GM23338 (cell line): ENCODE measurements around the gene OPN4. TPM values are rescaled to one million over a fixed set of nuclear protein-coding genes. Genes with fewer than 3 reads are reported as not detected.

Source experiments
- ATAC-seq: fragments of 200-7000 bp; cut with Tn5 transposase; 3 replicates; pipeline ENCODE4 v1.9.1; 2020
- DNase-seq: peaks from one replicate; pipeline ENCODE4 v3.0.0-alpha.2; 2015; ENCODE audit warnings: low spot score
- H2AFZ ChIP-seq: fragments of 200-600 bp; sonication (generic); 2 replicates; pipeline ENCODE4 v1.8.0; 2016; ENCODE audit warnings: antibody characterized with exemption, mild to moderate bottlenecking, moderate library complexity
- H3F3A ChIP-seq: fragments of 200-600 bp; sonication (generic); replicated peaks from 2 replicates; pipeline ENCODE4 v1.8.0; 2017; ENCODE audit warnings: antibody characterized with exemption, mixed run types, low read depth
- H3K27ac ChIP-seq: fragments of 200-600 bp; sonication (generic); 2 replicates; pipeline ENCODE4 v1.6.1; 2016; ENCODE audit warnings: low read depth
- H3K27me3 ChIP-seq: fragments of 200-600 bp; sonication (generic); 2 replicates; pipeline ENCODE4 v1.8.0; 2016; ENCODE audit warnings: mild to moderate bottlenecking, mixed run types, moderate library complexity; ENCODE audit not compliant: insufficient read depth
- H3K36me3 ChIP-seq: fragments of 200-600 bp; sonication (generic); 2 replicates; pipeline ENCODE4 v1.8.0; 2016; ENCODE audit warnings: mild to moderate bottlenecking; ENCODE audit not compliant: insufficient read depth
- H3K4me1 ChIP-seq: fragments of 200-600 bp; sonication (generic); 2 replicates; pipeline ENCODE4 v1.8.0; 2016; ENCODE audit warnings: mild to moderate bottlenecking, moderate library complexity; ENCODE audit not compliant: insufficient read depth
- H3K4me2 ChIP-seq: fragments of 200-600 bp; sonication (generic); 2 replicates; pipeline ENCODE4 v1.7.1; 2017; ENCODE audit warnings: mixed run types
- H3K4me3 ChIP-seq: fragments of 200-600 bp; sonication (generic); 2 replicates; pipeline ENCODE4 v1.6.1; 2016; ENCODE audit warnings: mixed run types
- H3K79me2 ChIP-seq: fragments of 200-600 bp; sonication (generic); replicated peaks from 2 replicates; pipeline ENCODE4 v1.8.0; 2017; ENCODE audit warnings: mild to moderate bottlenecking; ENCODE audit not compliant: insufficient read depth
- H3K9me2 ChIP-seq: fragments of 200-600 bp; sonication (generic); 2 replicates; pipeline ENCODE4 v1.8.0; 2017; ENCODE audit not compliant: insufficient read depth
- H4K20me1 ChIP-seq: fragments of 200-600 bp; sonication (generic); replicated peaks from 2 replicates; pipeline ENCODE4 v1.8.0; 2017; ENCODE audit warnings: mild to moderate bottlenecking; ENCODE audit not compliant: insufficient read depth
- H3K27ac Mint-ChIP-seq: 2 replicates; pipeline ENCODE4 v1.8.0; 2020; ENCODE audit warnings: inconsistent platforms, mild to moderate bottlenecking, moderate library complexity, mixed read lengths
- H3K27me3 Mint-ChIP-seq: 3 replicates; pipeline ENCODE4 v1.8.0; 2022; ENCODE audit warnings: low read depth, mild to moderate bottlenecking, moderate library complexity, mixed read lengths, inconsistent platforms; ENCODE audit not compliant: insufficient read depth, poor library complexity
- H3K36me3 Mint-ChIP-seq: 3 replicates; pipeline ENCODE4 v1.8.0; 2021; ENCODE audit warnings: low read depth, mild to moderate bottlenecking, inconsistent platforms, moderate library complexity, mixed read lengths
- H3K4me1 Mint-ChIP-seq: 3 replicates; pipeline ENCODE4 v1.8.0; 2020; ENCODE audit warnings: mild to moderate bottlenecking, inconsistent platforms, mixed read lengths
- H3K4me3 Mint-ChIP-seq: 3 replicates; pipeline ENCODE4 v1.8.0; 2021; ENCODE audit warnings: moderate library complexity, mild to moderate bottlenecking, inconsistent platforms, mixed read lengths
- H3K9me3 Mint-ChIP-seq: 3 replicates; pipeline ENCODE4 v1.8.0; 2020; ENCODE audit warnings: moderate library complexity, mild to moderate bottlenecking, inconsistent platforms, mixed read lengths
- CREB1 ChIP-seq: fragments of 250-450 bp; sonication (Bioruptor Pico); IDR thresholded peaks from 2 replicates; pipeline ENCODE4 v1.5.0; 2020; ENCODE audit warnings: low read depth, mild to moderate bottlenecking, moderate library complexity
- EZH2 ChIP-seq: fragments of 200-600 bp; sonication (generic); IDR thresholded peaks from one replicate; pipeline ENCODE4 v1.8.0; 2017; ENCODE audit warnings: antibody characterized with exemption, mild to moderate bottlenecking, low read depth; ENCODE audit not compliant: unreplicated experiment
- JUNB ChIP-seq: IDR thresholded peaks from one replicate; pipeline ENCODE4 v1.6.1; 2016; ENCODE audit warnings: antibody characterized with exemption; ENCODE audit not compliant: unreplicated experiment
- NANOG ChIP-seq: IDR thresholded peaks from 2 replicates; pipeline ENCODE4 v1.6.1; 2016; ENCODE audit warnings: antibody characterized with exemption, borderline replicate concordance
- STAT1 ChIP-seq: IDR thresholded peaks from one replicate; pipeline ENCODE4 v1.6.1; 2016; ENCODE audit warnings: antibody characterized with exemption; ENCODE audit not compliant: unreplicated experiment
- ZNF331 ChIP-seq: fragments of 250-450 bp; sonication (Bioruptor Pico); IDR thresholded peaks from 2 replicates; pipeline ENCODE4 v1.5.0; 2020; ENCODE audit warnings: low read depth, mild to moderate bottlenecking, moderate library complexity
- polyA plus RNA-seq: library from polyadenylated mRNA; unstranded; fragments of >200 nt; fragmentation: Nextera tagmentation; extraction: Ambion mirVana; gene quantifications from 2 replicates; pipeline ENCODE4 v1.2.1, GENCODE V29; 2016
- total RNA-seq: library from RNA; depleted of rRNA; stranded (reverse); fragments of >200 nt; shearing (Covaris generic); gene quantifications from 2 replicates; pipeline ENCODE4 v1.2.3, GENCODE V29; 2014
- TF ChIP-seq, protein P1 (sequence below), 2 experiments: fragments of 200-600 bp in 1 of 2; sonication (generic) in 1 of 2; conservative IDR thresholded peaks; 2 replicates each; pipeline versions ENCODE4 v1.5.1 to v1.6.1; 2016 to 2017; ENCODE audit warnings: antibody characterized with exemption in 2 of 2, low read depth in 2 of 2, mild to moderate bottlenecking in 2 of 2, moderate library complexity in 1 of 2
- TF ChIP-seq, protein P2 (sequence below): IDR thresholded peaks from one replicate; pipeline ENCODE4 v1.6.1; 2018; ENCODE audit warnings: antibody characterized with exemption; ENCODE audit not compliant: unreplicated experiment
- TF ChIP-seq, protein P3 (sequence below): fragments of 250-450 bp; sonication (Bioruptor Pico); IDR thresholded peaks from 2 replicates; pipeline ENCODE4 v1.5.0; 2020; ENCODE audit warnings: mild to moderate bottlenecking, moderate library complexity
- TF ChIP-seq, protein P4 (sequence below): IDR thresholded peaks from 2 replicates; pipeline ENCODE4 v1.6.1; 2016; ENCODE audit warnings: antibody characterized with exemption

The OPN4 gene
- total and polyA plus RNA-seq, 2 experiments from 2014 or later, result not detected

DNA sequence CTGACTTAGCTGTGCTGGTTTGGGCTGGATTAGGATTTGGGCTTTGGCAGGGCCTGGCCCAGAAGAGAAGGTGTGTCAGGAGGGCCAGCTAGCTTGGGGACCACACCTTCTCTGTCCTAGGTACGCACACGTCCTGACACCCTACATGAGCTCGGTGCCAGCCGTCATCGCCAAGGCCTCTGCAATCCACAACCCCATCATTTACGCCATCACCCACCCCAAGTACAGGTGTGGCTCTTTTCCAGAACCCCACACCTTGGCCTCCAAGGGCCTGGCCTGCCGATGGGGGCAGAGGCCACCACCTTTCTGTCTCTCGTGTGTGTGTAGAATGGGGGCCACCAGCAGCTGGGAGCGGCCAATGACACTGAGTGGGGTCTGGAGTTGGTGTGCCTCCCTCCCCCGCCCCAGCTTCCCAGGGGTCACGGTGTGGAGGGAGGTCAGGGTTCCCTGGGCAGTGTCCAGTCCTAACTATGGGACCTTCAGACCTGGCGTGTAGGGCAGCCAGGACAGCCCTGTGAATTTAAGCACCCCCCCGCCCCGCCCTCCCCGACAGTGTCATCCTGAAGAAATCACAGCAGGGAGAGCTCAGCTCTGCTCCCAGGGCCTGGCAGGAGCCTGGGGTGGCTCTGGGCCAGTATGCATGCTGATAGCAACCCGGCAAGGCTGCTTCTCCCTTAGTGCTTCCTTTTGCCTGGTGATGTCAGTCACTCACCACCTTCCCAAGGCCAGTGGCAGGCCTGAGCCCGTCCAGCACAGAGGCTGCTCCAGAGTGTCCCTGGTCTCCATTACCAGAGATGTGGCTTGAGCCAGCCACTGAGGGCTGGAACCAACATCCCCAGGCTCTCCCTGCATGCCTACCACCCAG, 7.0 kb downstream of the OPN4 start (continued):
- TF ChIP-seq, protein P1, sequence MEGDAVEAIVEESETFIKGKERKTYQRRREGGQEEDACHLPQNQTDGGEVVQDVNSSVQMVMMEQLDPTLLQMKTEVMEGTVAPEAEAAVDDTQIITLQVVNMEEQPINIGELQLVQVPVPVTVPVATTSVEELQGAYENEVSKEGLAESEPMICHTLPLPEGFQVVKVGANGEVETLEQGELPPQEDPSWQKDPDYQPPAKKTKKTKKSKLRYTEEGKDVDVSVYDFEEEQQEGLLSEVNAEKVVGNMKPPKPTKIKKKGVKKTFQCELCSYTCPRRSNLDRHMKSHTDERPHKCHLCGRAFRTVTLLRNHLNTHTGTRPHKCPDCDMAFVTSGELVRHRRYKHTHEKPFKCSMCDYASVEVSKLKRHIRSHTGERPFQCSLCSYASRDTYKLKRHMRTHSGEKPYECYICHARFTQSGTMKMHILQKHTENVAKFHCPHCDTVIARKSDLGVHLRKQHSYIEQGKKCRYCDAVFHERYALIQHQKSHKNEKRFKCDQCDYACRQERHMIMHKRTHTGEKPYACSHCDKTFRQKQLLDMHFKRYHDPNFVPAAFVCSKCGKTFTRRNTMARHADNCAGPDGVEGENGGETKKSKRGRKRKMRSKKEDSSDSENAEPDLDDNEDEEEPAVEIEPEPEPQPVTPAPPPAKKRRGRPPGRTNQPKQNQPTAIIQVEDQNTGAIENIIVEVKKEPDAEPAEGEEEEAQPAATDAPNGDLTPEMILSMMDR (conservative IDR thresholded peaks at IDR 0.05; ENCODE audit: low read depth in 2 of 2), result no peak
- TF ChIP-seq, protein P2, sequence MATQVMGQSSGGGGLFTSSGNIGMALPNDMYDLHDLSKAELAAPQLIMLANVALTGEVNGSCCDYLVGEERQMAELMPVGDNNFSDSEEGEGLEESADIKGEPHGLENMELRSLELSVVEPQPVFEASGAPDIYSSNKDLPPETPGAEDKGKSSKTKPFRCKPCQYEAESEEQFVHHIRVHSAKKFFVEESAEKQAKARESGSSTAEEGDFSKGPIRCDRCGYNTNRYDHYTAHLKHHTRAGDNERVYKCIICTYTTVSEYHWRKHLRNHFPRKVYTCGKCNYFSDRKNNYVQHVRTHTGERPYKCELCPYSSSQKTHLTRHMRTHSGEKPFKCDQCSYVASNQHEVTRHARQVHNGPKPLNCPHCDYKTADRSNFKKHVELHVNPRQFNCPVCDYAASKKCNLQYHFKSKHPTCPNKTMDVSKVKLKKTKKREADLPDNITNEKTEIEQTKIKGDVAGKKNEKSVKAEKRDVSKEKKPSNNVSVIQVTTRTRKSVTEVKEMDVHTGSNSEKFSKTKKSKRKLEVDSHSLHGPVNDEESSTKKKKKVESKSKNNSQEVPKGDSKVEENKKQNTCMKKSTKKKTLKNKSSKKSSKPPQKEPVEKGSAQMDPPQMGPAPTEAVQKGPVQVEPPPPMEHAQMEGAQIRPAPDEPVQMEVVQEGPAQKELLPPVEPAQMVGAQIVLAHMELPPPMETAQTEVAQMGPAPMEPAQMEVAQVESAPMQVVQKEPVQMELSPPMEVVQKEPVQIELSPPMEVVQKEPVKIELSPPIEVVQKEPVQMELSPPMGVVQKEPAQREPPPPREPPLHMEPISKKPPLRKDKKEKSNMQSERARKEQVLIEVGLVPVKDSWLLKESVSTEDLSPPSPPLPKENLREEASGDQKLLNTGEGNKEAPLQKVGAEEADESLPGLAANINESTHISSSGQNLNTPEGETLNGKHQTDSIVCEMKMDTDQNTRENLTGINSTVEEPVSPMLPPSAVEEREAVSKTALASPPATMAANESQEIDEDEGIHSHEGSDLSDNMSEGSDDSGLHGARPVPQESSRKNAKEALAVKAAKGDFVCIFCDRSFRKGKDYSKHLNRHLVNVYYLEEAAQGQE, result no peak
- TF ChIP-seq JUNB (no peak), STAT1 (no peak), EZH2 (no peak), CREB1 (CRISPR knock-in tag) (no peak), NANOG (no peak)

DNA sequence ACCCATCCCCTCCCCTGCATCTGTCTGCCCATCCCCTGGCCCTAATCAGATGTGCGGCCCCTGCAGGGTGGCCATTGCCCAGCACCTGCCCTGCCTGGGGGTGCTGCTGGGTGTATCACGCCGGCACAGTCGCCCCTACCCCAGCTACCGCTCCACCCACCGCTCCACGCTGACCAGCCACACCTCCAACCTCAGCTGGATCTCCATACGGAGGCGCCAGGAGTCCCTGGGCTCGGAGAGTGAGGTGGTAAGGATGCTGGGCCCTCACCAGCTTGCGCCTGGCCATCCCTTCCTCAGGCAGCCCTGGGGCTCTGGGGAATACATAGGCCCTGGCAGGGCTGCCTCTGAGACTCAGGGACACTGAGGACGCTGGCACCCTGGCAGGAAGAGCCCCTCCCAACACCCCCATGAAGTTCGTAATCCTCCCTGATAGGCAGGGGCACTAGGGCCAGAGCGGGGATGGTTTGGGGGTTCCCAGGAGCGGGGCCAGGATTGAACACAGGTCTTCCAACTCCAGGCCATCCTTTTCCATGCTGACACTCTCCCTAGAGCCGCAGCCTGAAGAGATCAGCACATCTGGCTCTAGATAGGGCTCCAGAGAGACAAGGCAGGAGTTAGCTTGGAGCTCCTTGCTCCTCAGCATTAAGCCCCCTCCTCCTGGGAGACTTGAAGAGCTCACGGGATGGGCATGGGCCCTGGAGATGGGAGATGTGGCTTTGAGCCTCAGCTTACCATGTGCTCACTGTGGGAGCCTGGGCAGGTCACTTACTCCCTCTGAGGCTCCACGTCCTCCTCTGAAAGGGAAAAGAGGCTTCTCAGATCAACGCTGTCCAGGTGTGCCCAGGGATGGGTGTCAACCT, 8.1 kb downstream of the OPN4 start:
- peaks cover 10% of the 10 kb centered on the region for H3K4me1 Mint-ChIP-seq
- DNase-seq, result no peak
- H3F3A ChIP-seq, result no peaks in the 10 kb centered on the region
- no peaks in the 10 kb centered on the region for H3K9me3 Mint-ChIP-seq
- H4K20me1 ChIP-seq, result no peaks in the 10 kb centered on the region
- no peaks in the 10 kb centered on the region for H3K27me3 ChIP-seq
- H3K4me3 ChIP-seq, result no peak overlapping the region
- H2AFZ ChIP-seq, result peak overlapping the region; percentile 23; the same call in 1 of the 2 replicates
- H3K4me1 ChIP-seq, result no peaks in the 10 kb centered on the region
- H3K27ac Mint-ChIP-seq, result no peak overlapping the region
- no peak overlapping the region for H3K4me3 Mint-ChIP-seq
- H3K27ac ChIP-seq, result no peak overlapping the region
- H3K36me3 ChIP-seq, result no peaks in the 10 kb centered on the region
- no peaks in the 10 kb centered on the region for H3K36me3 Mint-ChIP-seq
- peaks cover 10% of the 10 kb centered on the region for H3K27me3 Mint-ChIP-seq
- H3K4me2 ChIP-seq, result no peak overlapping the region
- no peak for ATAC-seq
- H3K79me2 ChIP-seq, result no peaks in the 10 kb centered on the region
- H3K9me2 ChIP-seq, result no peaks in the 10 kb centered on the region
- no peak for TF ChIP-seq STAT1
- TF ChIP-seq, protein P3, sequence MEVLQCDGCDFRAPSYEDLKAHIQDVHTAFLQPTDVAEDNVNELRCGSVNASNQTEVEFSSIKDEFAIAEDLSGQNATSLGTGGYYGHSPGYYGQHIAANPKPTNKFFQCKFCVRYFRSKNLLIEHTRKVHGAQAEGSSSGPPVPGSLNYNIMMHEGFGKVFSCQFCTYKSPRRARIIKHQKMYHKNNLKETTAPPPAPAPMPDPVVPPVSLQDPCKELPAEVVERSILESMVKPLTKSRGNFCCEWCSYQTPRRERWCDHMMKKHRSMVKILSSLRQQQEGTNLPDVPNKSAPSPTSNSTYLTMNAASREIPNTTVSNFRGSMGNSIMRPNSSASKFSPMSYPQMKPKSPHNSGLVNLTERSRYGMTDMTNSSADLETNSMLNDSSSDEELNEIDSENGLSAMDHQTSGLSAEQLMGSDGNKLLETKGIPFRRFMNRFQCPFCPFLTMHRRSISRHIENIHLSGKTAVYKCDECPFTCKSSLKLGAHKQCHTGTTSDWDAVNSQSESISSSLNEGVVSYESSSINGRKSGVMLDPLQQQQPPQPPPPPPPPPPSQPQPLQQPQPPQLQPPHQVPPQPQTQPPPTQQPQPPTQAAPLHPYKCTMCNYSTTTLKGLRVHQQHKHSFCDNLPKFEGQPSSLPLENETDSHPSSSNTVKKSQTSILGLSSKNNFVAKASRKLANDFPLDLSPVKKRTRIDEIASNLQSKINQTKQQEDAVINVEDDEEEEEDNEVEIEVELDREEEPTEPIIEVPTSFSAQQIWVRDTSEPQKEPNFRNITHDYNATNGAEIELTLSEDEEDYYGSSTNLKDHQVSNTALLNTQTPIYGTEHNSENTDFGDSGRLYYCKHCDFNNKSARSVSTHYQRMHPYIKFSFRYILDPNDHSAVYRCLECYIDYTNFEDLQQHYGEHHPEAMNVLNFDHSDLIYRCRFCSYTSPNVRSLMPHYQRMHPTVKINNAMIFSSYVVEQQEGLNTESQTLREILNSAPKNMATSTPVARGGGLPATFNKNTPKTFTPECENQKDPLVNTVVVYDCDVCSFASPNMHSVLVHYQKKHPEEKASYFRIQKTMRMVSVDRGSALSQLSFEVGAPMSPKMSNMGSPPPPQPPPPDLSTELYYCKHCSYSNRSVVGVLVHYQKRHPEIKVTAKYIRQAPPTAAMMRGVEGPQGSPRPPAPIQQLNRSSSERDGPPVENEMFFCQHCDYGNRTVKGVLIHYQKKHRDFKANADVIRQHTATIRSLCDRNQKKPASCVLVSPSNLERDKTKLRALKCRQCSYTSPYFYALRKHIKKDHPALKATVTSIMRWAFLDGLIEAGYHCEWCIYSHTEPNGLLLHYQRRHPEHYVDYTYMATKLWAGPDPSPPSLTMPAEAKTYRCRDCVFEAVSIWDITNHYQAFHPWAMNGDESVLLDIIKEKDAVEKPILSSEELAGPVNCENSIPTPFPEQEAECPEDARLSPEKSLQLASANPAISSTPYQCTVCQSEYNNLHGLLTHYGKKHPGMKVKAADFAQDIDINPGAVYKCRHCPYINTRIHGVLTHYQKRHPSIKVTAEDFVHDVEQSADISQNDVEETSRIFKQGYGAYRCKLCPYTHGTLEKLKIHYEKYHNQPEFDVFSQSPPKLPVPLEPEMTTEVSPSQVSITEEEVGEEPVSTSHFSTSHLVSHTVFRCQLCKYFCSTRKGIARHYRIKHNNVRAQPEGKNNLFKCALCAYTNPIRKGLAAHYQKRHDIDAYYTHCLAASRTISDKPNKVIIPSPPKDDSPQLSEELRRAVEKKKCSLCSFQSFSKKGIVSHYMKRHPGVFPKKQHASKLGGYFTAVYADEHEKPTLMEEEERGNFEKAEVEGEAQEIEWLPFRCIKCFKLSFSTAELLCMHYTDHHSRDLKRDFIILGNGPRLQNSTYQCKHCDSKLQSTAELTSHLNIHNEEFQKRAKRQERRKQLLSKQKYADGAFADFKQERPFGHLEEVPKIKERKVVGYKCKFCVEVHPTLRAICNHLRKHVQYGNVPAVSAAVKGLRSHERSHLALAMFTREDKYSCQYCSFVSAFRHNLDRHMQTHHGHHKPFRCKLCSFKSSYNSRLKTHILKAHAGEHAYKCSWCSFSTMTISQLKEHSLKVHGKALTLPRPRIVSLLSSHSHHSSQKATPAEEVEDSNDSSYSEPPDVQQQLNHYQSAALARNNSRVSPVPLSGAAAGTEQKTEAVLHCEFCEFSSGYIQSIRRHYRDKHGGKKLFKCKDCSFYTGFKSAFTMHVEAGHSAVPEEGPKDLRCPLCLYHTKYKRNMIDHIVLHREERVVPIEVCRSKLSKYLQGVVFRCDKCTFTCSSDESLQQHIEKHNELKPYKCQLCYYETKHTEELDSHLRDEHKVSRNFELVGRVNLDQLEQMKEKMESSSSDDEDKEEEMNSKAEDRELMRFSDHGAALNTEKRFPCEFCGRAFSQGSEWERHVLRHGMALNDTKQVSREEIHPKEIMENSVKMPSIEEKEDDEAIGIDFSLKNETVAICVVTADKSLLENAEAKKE, result no peak
- TF ChIP-seq ZNF331 (CRISPR knock-in tag), result no peak
- TF ChIP-seq, protein P4, sequence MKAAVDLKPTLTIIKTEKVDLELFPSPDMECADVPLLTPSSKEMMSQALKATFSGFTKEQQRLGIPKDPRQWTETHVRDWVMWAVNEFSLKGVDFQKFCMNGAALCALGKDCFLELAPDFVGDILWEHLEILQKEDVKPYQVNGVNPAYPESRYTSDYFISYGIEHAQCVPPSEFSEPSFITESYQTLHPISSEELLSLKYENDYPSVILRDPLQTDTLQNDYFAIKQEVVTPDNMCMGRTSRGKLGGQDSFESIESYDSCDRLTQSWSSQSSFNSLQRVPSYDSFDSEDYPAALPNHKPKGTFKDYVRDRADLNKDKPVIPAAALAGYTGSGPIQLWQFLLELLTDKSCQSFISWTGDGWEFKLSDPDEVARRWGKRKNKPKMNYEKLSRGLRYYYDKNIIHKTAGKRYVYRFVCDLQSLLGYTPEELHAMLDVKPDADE, result no peak
